ENCODE measurements around the gene GNPDA2.

GRCh38 chr4:44663539-44664263, 62.7 kb downstream of the GNPDA2 start:
- no peak for TF ChIP-seq CTCF (IDR thresholded peaks at IDR 0.05; ENCODE audit: insufficient read depth, low read length)
- no peak for TF ChIP-seq POLR2AphosphoS5 (IDR thresholded peaks at IDR 0.05; ENCODE audit: low read depth)
- TF ChIP-seq REST (IDR thresholded peaks at IDR 0.05; ENCODE audit: insufficient replicate concordance, low read depth) = no peak
- TF ChIP-seq SPI1 (IDR thresholded peaks at IDR 0.05; ENCODE audit: borderline replicate concordance, low read depth) = no peak
